Common myeloid progenitor, CD34-positive (primary cell): ENCODE measurements around the gene MT1E.

Experiments
- CTCF ChIA-PET: fragments of 350-600 bp; sonication (Branson Sonifier 250); formaldehyde crosslinking; loops from one replicate; lab custom pipeline; 2021; ENCODE audit warnings: antibody characterized with exemption; lab: Charles Lee
- POLR2A ChIA-PET: fragments of 350-600 bp; sonication (Branson Sonifier 250); formaldehyde crosslinking; loops from one replicate; lab custom pipeline; 2021; ENCODE audit warnings: antibody characterized with exemption; lab: Charles Lee
- DNase-seq, 3 donors: peaks; one replicate each; pipeline versions ENCODE4 v3.0.0 to v3.0.0-alpha.2; 2013
- H3K27ac ChIP-seq, 2 experiments: 1 replicate in 1 of 2; 2 replicates in 1 of 2; pipeline ENCODE4 v1.7.0; 2013; ENCODE audit warnings: inconsistent platforms in 2 of 2, low read length in 2 of 2, mild to moderate bottlenecking in 2 of 2, low read depth in 1 of 2, moderate library complexity in 1 of 2; ENCODE audit not compliant: severe bottlenecking in 2 of 2, insufficient read depth in 1 of 2, poor library complexity in 1 of 2
- H3K27me3 ChIP-seq, 5 experiments: replicated peaks in 2 of 5; 1 replicate in 3 of 5; 2 replicates in 2 of 5; pipeline versions ENCODE4 v1.6.1 to v1.7.0; 2013; ENCODE audit warnings: low read length in 4 of 5, mild to moderate bottlenecking in 2 of 5, moderate library complexity in 2 of 5, inconsistent platforms in 1 of 5; ENCODE audit not compliant: insufficient read depth in 5 of 5, control insufficient read depth in 4 of 5
- H3K36me3 ChIP-seq, 4 experiments: 1 replicate in 2 of 4; 2 replicates in 2 of 4; pipeline versions ENCODE4 v1.6.1 to v1.7.0; 2013; ENCODE audit warnings: low read length in 3 of 4, control low read depth in 1 of 4, mild to moderate bottlenecking in 1 of 4; ENCODE audit not compliant: control insufficient read depth in 4 of 4, insufficient read depth in 4 of 4
- H3K4me1 ChIP-seq, 4 experiments: 1 replicate in 3 of 4; 2 replicates in 1 of 4; pipeline versions ENCODE4 v1.6.1 to v1.7.1; 2013; ENCODE audit warnings: low read length in 3 of 4, mild to moderate bottlenecking in 3 of 4, control low read depth in 1 of 4, inconsistent platforms in 1 of 4, moderate library complexity in 1 of 4; ENCODE audit not compliant: control insufficient read depth in 4 of 4, insufficient read depth in 4 of 4; ENCODE audit errors: control extremely low read depth in 1 of 4
- H3K4me3 ChIP-seq, 7 experiments: 1 replicate in 4 of 7; 2 replicates in 3 of 7; pipeline versions ENCODE4 v1.5.1 to v1.7.0; 2013; ENCODE audit warnings: mild to moderate bottlenecking in 7 of 7, low read length in 6 of 7, moderate library complexity in 6 of 7, inconsistent platforms in 2 of 7, low read depth in 2 of 7, control low read depth in 1 of 7; ENCODE audit not compliant: insufficient read depth in 4 of 7, control insufficient read depth in 1 of 7; ENCODE audit errors: extremely low read depth in 1 of 7
- H3K9me3 ChIP-seq, 5 experiments: 1 replicate in 4 of 5; 2 replicates in 1 of 5; pipeline versions ENCODE4 v1.6.1 to v1.7.1; 2013; ENCODE audit warnings: low read length in 4 of 5, mild to moderate bottlenecking in 2 of 5, inconsistent platforms in 1 of 5, low read depth in 1 of 5, moderate library complexity in 1 of 5; ENCODE audit not compliant: control insufficient read depth in 4 of 5, insufficient read depth in 2 of 5; ENCODE audit errors: control extremely low read depth in 1 of 5
- WGBS: methylation state at CpG from one replicate; pipeline ENCODE4 v1.1.5; 2013; ENCODE audit not compliant: insufficient coverage; 5-methylcytosine and 5-hydroxymethylcytosine counted together

Gene MT1E

DNA sequence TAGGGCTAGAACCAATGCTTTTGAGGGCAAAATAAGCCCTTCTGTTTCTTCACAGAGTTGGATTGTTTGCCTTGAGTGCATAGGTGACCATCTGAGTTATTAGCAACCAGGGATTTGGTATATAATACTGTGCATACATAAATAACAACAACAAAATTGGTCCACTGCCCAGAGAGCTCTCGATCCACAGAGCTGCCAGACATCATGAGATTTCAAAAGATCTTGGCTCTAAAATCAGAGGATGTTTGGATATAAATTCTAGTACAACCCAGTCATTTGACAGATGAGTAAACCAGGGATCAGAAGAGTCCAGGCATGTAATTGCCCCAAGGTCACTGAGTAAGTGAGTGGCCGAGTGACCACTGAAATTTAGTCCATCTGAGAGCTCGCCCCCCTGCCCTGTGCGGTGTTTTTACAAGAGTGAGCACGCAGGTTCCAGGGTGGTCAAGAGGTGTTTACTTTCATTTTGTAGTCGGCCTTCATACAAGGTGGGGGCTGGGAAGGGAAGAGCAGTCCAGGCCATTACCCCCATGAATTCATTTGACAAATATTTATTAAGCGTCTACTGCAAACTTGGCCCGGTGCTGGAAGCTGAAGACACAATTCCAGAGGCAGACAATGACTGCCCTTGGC lies 19.0 kb upstream of the MT1E start:
- H3K36me3 ChIP-seq: no peaks in the 10 kb centered on the region
- H3K27ac ChIP-seq: no peak overlapping the region
- WGBS: 96% methylated on average over 6 of the region's 8 CpGs
- no peaks in the 10 kb centered on the region for H3K9me3 ChIP-seq
- POLR2A ChIA-PET: no interaction called here
- no peak overlapping the region for H3K4me3 ChIP-seq
- CTCF ChIA-PET: interaction anchor here (0.8 to 7.7 kb wide), 10 partner anchors 14 to 244 kb away, joined by 3 to 53 read pairs (median 3); no protein-coding TSS in a partner anchor
- DNase-seq: no peak
- peaks cover 7 to 36% (median 33%) of the 10 kb centered on the region in 4 experiments for H3K4me1 ChIP-seq
- peaks cover 0 to 6% (median 2%) of the 10 kb centered on the region in 5 experiments for H3K27me3 ChIP-seq

GRCh38 chr16:56607109-56607618 lies 18.4 kb upstream of the MT1E start:
- 54% methylated on average over 11 of the region's 14 CpGs for WGBS
- Histone ChIP-seq H3K27ac (no peak overlapping the region), H3K36me3 (no peaks in the 10 kb centered on the region), H3K9me3 (no peaks in the 10 kb centered on the region), H3K27me3 (peaks cover 0 to 4% (median 0%) of the 10 kb centered on the region in 5 experiments), H3K4me1 (peaks cover 7 to 36% (median 33%) of the 10 kb centered on the region in 4 experiments), H3K4me3 (peak overlapping the region in 1 of 7 experiments; percentile 8)
- ChIA-PET POLR2A (no interaction called here), CTCF (interaction anchor here (0.8 to 7.7 kb wide), 9 partner anchors 15 to 95 kb away, joined by 3 to 53 read pairs (median 3); no protein-coding TSS in a partner anchor)
- DNase-seq: peak in 1 of 3 donors; percentile 46

- Histone ChIP-seq H3K27me3 (peaks cover 0 to 4% (median 0%) of the 10 kb centered on the region in 5 experiments), H3K36me3 (no peaks in the 10 kb centered on the region), H3K4me1 (peaks cover 7 to 36% (median 33%) of the 10 kb centered on the region in 4 experiments), H3K9me3 (no peaks in the 10 kb centered on the region), H3K27ac (peak overlapping the region in 1 of 2 experiments; percentile 50), H3K4me3 (peak overlapping the region in 4 of 7 experiments; percentile 78 to 94 (median 82))
- ChIA-PET CTCF (interaction anchor here (1.2 to 7.7 kb wide), 6 partner anchors 15 to 94 kb away, joined by 3 to 41 read pairs (median 4); no protein-coding TSS in a partner anchor), POLR2A (no interaction called here)
- DNase-seq: no peak
- WGBS: no CpG with 5 or more reads among the region's 2 CpGs
Measured at GRCh38 chr16:56607675-56608042, 17.9 kb upstream of the MT1E start.

DNA sequence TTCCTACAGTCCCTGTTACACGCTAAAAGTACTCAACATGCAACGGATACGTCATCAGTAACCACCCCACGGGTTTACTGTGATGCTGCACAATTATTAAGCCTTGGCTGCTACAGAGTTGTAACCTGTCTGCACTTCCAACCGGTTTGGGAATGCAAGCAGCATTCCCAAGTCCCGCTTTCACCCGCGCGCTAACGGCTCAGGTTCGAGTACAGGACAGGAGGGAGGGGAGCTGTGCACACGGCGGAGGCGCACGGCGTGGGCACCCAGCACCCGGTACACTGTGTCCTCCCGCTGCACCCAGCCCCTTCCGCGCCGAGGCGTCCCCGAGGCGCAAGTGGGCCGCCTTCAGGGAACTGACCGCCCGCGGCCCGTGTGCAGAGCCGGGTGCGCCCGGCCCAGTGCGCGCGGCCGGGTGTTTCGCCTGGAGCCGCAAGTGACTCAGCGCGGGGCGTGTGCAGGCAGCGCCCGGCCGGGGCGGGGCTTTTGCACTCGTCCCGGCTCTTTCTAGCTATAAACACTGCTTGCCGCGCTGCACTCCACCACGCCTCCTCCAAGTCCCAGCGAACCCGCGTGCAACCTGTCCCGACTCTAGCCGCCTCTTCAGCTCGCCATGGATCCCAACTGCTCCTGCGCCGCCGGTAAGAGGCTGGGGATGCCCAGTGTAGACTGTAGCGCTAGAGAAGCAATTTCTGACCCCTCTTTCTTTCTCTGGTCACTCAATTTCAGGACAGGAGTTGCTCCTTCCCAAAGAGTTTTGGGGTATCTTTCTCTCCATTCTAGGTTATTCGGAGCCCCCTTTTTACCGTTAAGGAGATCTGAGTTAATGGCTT lies 17.3 kb upstream of the MT1E start, which contains the start of gene MT2A:
MT2A (plus strand) TSS at position 542 of the 833 bp plus-strand sequence; CDS start at position 614, 72 bp downstream.
- POLR2A ChIA-PET: interaction anchor here (0.7 kb wide), 1 partner anchor 20 kb away, joined by 3 read pairs; no protein-coding TSS in a partner anchor
- H3K27me3 ChIP-seq: peaks cover 0 to 4% (median 0%) of the 10 kb centered on the region in 5 experiments
- no peaks in the 10 kb centered on the region for H3K36me3 ChIP-seq
- WGBS: 9% methylated on average over 46 of the region's 62 CpGs
- H3K4me3 ChIP-seq: peak within 1 kb of the TSS; percentile 43 to 94 (median 80)
- H3K27ac ChIP-seq: peak within 1 kb of the TSS in 1 of 2 experiments; percentile 70
- CTCF ChIA-PET: interaction anchor here (0.6 to 7.7 kb wide), 6 partner anchors 20 to 94 kb away, joined by 3 to 41 read pairs (median 4); no protein-coding TSS in a partner anchor
- DNase-seq: peak; percentile 94 to 96 (median 95)
- no peaks in the 10 kb centered on the region for H3K9me3 ChIP-seq
- H3K4me1 ChIP-seq: peaks cover 7 to 36% (median 33%) of the 10 kb centered on the region in 4 experiments

- peaks cover 7 to 36% (median 33%) of the 10 kb centered on the region in 4 experiments for H3K4me1 ChIP-seq
- H3K36me3 ChIP-seq: no peaks in the 10 kb centered on the region
- peak overlapping the region in 1 of 2 experiments; percentile 70 for H3K27ac ChIP-seq
- DNase-seq: no peak
- peak overlapping the region; percentile 43 to 94 (median 80) for H3K4me3 ChIP-seq
- ChIA-PET POLR2A (interaction anchor here (0.7 kb wide), 1 partner anchor 21 kb away, joined by 3 read pairs; no protein-coding TSS in a partner anchor), CTCF (interaction anchor here (1.0 to 7.7 kb wide), 5 partner anchors 15 to 93 kb away, joined by 3 to 41 read pairs (median 5); no protein-coding TSS in a partner anchor)
- H3K9me3 ChIP-seq: no peaks in the 10 kb centered on the region
- H3K27me3 ChIP-seq: peaks cover 0 to 4% (median 0%) of the 10 kb centered on the region in 5 experiments
- WGBS: under 1% methylated on average over 18 of the region's 21 CpGs
Measured at GRCh38 chr16:56608876-56609462, 16.6 kb upstream of the MT1E start.

DNA sequence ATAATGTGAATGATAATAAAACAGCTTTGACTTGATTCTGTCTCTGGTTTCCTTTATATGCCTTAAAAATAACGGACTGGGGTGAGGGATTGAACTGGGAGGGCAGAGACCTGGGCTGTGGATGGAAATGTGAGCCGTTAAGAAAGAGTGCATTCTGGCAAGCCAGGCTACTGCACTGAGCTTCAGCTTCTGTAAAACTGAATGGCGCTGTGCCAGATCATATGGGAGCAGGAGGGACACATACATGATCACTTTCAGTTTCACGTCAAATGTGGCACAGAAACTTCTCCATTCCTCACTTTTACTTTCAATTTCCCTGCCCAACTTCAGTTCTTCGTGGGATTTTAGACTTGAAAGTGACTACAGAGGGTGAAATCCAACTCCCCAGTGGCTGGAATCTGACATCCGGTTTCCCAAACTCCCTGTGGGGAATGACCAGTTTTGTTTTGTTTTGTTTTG lies 16.1 kb upstream of the MT1E start:
- POLR2A ChIA-PET: no interaction called here
- no peaks in the 10 kb centered on the region for H3K9me3 ChIP-seq
- CTCF ChIA-PET: interaction anchor here (1.5 to 7.7 kb wide), 2 partner anchors 14 to 92 kb away, joined by 5 to 41 read pairs; no protein-coding TSS in a partner anchor
- WGBS: 0% methylated on average over 2 of the region's 6 CpGs
- H3K36me3 ChIP-seq: no peaks in the 10 kb centered on the region
- DNase-seq: peak; percentile 96 to 99 (median 98)
- H3K4me3 ChIP-seq: peak overlapping the region in 6 of 7 experiments; percentile 66 to 94 (median 82)
- peak overlapping the region in 1 of 2 experiments; percentile 70 for H3K27ac ChIP-seq
- peaks cover 0 to 4% (median 0%) of the 10 kb centered on the region in 5 experiments for H3K27me3 ChIP-seq
- H3K4me1 ChIP-seq: peaks cover 7 to 36% (median 33%) of the 10 kb centered on the region in 4 experiments
